ENCODE results near the gene C1orf174. TPM values are rescaled to one million over a fixed set of nuclear protein-coding genes. Genes with fewer than 3 reads are reported as not detected.

The C1orf174 gene
- total RNA-seq, 3 donors from 2014 or later = 17.6 to 24.9 (median 18.1) TPM

DNA sequence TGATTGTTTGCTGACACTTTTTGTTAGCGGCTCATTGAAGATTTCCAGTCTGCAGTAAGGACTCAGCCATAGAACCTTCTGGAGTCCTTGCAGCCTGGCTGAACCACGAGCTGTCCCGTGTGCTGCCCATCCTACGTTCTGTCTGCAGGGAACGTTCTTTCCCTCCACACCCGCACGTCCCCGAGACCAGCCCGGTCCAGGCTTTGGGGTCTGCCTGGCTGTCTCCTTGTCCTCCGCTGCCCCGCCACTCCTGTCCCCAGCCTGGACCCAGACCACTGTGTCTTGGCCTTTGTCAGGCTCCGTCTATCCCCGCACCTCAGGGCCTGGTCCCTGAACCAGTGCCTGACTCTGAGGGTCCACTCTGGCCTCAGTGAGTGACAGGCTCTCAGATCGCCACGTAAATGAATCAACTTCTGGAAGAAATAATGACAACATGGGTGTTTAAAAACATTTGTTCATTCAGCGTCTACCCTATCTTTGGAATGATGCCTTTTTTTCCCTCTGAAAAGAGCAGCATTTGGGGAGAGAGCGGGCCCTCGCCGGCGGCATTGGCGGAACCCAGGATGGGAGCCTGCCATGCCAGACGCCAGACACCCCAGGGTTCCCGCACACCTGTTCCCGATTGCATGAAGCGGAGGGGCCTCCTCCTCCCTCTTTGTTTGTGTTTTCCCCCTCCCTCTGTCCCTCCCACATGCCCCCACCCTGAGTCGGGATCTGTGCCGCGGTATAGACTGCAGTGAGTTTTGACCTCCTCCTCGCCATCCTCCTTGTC lies 43.9 kb upstream of the C1orf174 start:
- TF ChIP-seq POLR2A (IDR thresholded peaks at IDR 0.05) (no peak), POLR2AphosphoS5 (IDR thresholded peaks at IDR 0.05) (no peak)
- TF ChIP-seq, protein P1, sequence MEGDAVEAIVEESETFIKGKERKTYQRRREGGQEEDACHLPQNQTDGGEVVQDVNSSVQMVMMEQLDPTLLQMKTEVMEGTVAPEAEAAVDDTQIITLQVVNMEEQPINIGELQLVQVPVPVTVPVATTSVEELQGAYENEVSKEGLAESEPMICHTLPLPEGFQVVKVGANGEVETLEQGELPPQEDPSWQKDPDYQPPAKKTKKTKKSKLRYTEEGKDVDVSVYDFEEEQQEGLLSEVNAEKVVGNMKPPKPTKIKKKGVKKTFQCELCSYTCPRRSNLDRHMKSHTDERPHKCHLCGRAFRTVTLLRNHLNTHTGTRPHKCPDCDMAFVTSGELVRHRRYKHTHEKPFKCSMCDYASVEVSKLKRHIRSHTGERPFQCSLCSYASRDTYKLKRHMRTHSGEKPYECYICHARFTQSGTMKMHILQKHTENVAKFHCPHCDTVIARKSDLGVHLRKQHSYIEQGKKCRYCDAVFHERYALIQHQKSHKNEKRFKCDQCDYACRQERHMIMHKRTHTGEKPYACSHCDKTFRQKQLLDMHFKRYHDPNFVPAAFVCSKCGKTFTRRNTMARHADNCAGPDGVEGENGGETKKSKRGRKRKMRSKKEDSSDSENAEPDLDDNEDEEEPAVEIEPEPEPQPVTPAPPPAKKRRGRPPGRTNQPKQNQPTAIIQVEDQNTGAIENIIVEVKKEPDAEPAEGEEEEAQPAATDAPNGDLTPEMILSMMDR (IDR thresholded peaks at IDR 0.05) = no peak
- intact Hi-C loops (cut with DNase I; ENCODE audit: low total_unique reads) = no loop called here

GRCh38 chr1:3943123-3943431 lies 43.0 kb upstream of the C1orf174 start:
- Histone ChIP-seq H3K27me3 (peaks cover 0 to 51% of the 10 kb centered on the region in 2 donors), H3K9me3 (no peaks in the 10 kb centered on the region), H3K27ac (no peak overlapping the region), H3K36me3 (no peaks in the 10 kb centered on the region), H3K4me1 (no peaks in the 10 kb centered on the region), H3K4me3 (no peak overlapping the region)
- TF ChIP-seq, protein P1 (IDR thresholded peaks at IDR 0.05) = no peak
- TF ChIP-seq POLR2A (IDR thresholded peaks at IDR 0.05) (no peak), POLR2AphosphoS5 (IDR thresholded peaks at IDR 0.05) (no peak)
- intact Hi-C loops (cut with DNase I; ENCODE audit: low total_unique reads) = no loop called here
- DNase-seq (ENCODE audit: low spot score in 2 of 2) = no peak

More for the DNA sequence above, 43.9 kb upstream of the C1orf174 start:
- no peak overlapping the region for H3K27ac ChIP-seq
- no peaks in the 10 kb centered on the region for H3K9me3 ChIP-seq
- H3K4me3 ChIP-seq = no peak overlapping the region
- peaks cover 0 to 51% of the 10 kb centered on the region in 2 donors for H3K27me3 ChIP-seq
- no peaks in the 10 kb centered on the region for H3K36me3 ChIP-seq
- DNase-seq (ENCODE audit: low spot score in 2 of 2) = no peak
- no peaks in the 10 kb centered on the region for H3K4me1 ChIP-seq

DNA sequence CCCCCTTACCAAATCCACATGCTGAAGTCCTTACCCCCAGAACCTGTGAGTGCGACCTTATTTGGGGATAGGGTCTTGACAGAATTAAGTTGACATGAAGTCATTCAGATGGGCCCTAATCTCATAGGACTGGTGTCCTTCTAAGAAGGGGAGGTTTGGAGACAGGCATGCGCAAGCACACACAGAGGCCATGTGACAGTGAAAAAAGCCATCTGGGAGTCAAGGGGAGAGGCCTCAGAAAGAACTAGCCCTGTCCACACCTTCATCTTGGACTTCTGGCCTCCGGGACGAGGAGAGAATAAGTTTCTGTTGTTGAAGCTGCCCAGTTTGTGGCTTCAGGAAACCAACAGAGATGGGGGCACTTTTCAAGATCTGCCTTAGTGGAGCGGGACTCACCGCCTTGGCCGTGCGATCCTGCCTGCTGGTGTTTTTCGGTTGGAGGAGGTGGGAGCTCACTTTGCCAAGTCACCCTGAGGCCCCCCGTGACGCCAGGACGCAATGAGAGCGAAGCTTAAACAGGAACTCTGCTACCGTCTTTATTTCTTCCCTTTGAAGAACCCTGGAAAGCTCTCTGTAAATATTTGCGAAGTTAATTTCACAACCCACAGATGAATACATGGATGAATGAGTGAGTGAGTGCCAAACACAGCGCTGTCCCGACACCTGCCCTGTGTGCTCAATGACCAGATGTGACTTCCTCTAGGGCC lies 42.5 kb upstream of the C1orf174 start:
- intact Hi-C loops (cut with DNase I; ENCODE audit: low total_unique reads) = no loop called here
- Histone ChIP-seq H3K27ac (no peak overlapping the region), H3K36me3 (no peaks in the 10 kb centered on the region)

GRCh38 chr1:3940754-3941345 lies 40.8 kb upstream of the C1orf174 start:
- Histone ChIP-seq H3K36me3 (no peaks in the 10 kb centered on the region), H3K4me3 (no peak overlapping the region), H3K4me1 (no peaks in the 10 kb centered on the region), H3K27me3 (peaks cover 0 to 44% of the 10 kb centered on the region in 2 donors), H3K27ac (no peak overlapping the region), H3K9me3 (peaks cover 0 to 11% of the 10 kb centered on the region in 2 donors)
- intact Hi-C loops (cut with DNase I; ENCODE audit: low total_unique reads) = no loop called here
- no peak for DNase-seq (ENCODE audit: low spot score in 2 of 2)
- TF ChIP-seq POLR2A (IDR thresholded peaks at IDR 0.05) = no peak
- TF ChIP-seq, protein P1 (IDR thresholded peaks at IDR 0.05) = no peak
- no peak for TF ChIP-seq POLR2AphosphoS5 (IDR thresholded peaks at IDR 0.05)

More for the DNA sequence above, 42.5 kb upstream of the C1orf174 start:
- Histone ChIP-seq H3K9me3 (peaks cover 0 to under 1% of the 10 kb centered on the region in 2 donors), H3K4me3 (no peak overlapping the region), H3K27me3 (peaks cover 0 to 49% of the 10 kb centered on the region in 2 donors), H3K4me1 (no peaks in the 10 kb centered on the region)
- no peak for DNase-seq (ENCODE audit: low spot score in 2 of 2)
- TF ChIP-seq, protein P1 (IDR thresholded peaks at IDR 0.05) = no peak
- no peak for TF ChIP-seq POLR2A (IDR thresholded peaks at IDR 0.05)
- no peak for TF ChIP-seq POLR2AphosphoS5 (IDR thresholded peaks at IDR 0.05)
